Uterus (tissue), 4 donors: ENCODE measurements around the gene EFHD1. TPM values are rescaled to one million over a fixed set of nuclear protein-coding genes. Genes with fewer than 3 reads are reported as not detected.

Source experiments
- DNase-seq, 2 donors: peaks; one replicate each; pipeline ENCODE4 v3.0.0-alpha.2; 2019 to 2020
- H3K27ac ChIP-seq, 2 donors: fragments of 200-600 bp; sonication (generic); 1 replicate in 1 of 2; 2 replicates in 1 of 2; pipeline ENCODE4 v1.5.1; 2016 to 2018
- H3K27me3 ChIP-seq, 2 donors: fragments of 200-600 bp; sonication (generic); one replicate each; pipeline ENCODE4 v1.5.1; 2018 to 2019; ENCODE audit warnings: control low read depth in 1 of 2
- H3K36me3 ChIP-seq, 2 donors: fragments of 200-600 bp; sonication (generic); one replicate each; pipeline ENCODE4 v1.5.1; 2019; ENCODE audit warnings: control low read depth in 1 of 2
- H3K4me1 ChIP-seq, 2 donors: fragments of 200-600 bp; sonication (generic); one replicate each; pipeline ENCODE4 v1.5.1; 2018 to 2019; ENCODE audit warnings: control low read depth in 1 of 2
- H3K4me3 ChIP-seq, 2 donors: fragments of 200-600 bp; sonication (generic); 1 replicate in 1 of 2; 2 replicates in 1 of 2; pipeline ENCODE4 v1.5.1; 2018 to 2019; ENCODE audit warnings: mild to moderate bottlenecking in 1 of 2
- H3K9me3 ChIP-seq, 2 donors: fragments of 200-600 bp; sonication (generic); one replicate each; pipeline ENCODE4 v1.5.1; 2019; ENCODE audit warnings: control low read depth in 1 of 2
- CTCF ChIP-seq, 4 experiments: fragments of 200-600 bp in 2 of 4; fragments of 450-650 bp in 2 of 4; sonication (generic) in 2 of 4; IDR thresholded peaks; one replicate each; pipeline ENCODE4 v1.5.1; 2016 to 2019; ENCODE audit warnings: antibody characterized with exemption in 4 of 4, mild to moderate bottlenecking in 2 of 4, moderate library complexity in 1 of 4
- POLR2A ChIP-seq, 2 donors: fragments of 450-650 bp; IDR thresholded peaks; one replicate each; pipeline ENCODE4 v1.6.1; 2016; ENCODE audit warnings: antibody characterized with exemption in 2 of 2, mild to moderate bottlenecking in 1 of 2, moderate library complexity in 1 of 2
- intact Hi-C: fragments of 100-400 bp; cut with DNase I; formaldehyde crosslinking; loops from one replicate; pipeline ENCODE4 v1.15.1; 2023; ENCODE audit warnings: low total_unique reads
- small RNA-seq: library from RNA; depleted of rRNA; stranded (forward); fragments of <200 nt; gene quantifications from one replicate; pipeline ENCODE3, GENCODE V24; 2016
- total RNA-seq, 4 donors: library from RNA; depleted of rRNA in 3 of 4; stranded (reverse); fragments of >200 nt in 3 of 4; gene quantifications; one replicate each; pipeline versions ENCODE4 v1.1.0 to v1.2.4, GENCODE V29; 2014 to 2023
- donor health status: DM: yes; HTN: yes; CAD: no.

Gene EFHD1
- total RNA-seq, 4 donors from 2014 or later = 8.5 to 102 (median 38.1) TPM

DNA sequence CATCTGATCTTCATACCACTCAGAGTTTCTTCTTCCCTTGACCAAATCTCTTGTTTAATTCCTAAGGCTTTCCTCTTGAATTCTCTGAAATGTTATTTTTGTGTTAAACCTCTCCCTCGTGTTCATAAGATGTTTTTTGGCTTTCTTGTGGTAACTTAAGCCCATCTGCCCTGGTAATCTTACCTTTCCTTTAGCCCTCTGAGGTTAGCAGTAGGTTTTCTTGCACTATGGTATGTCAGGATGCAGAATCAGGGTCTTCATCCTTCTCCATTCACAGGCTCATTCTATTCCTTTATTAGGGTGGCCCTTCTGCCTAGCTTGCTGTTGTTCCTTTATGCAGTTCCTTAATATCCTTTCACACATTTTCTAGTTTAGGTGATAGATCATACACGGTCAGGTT, 87.9 kb downstream of the EFHD1 start:
- TF ChIP-seq POLR2A (IDR thresholded peaks at IDR 0.05) = no peak
- no peak for TF ChIP-seq CTCF (IDR thresholded peaks at IDR 0.05)
- intact Hi-C loops = no loop called here
- no peak overlapping the region for H3K27ac ChIP-seq
- no peaks in the 10 kb centered on the region for H3K27me3 ChIP-seq
- no peaks in the 10 kb centered on the region for H3K36me3 ChIP-seq
- H3K9me3 ChIP-seq = no peaks in the 10 kb centered on the region
- no peaks in the 10 kb centered on the region for H3K4me1 ChIP-seq
- DNase-seq = no peak
- H3K4me3 ChIP-seq = no peak overlapping the region

DNA sequence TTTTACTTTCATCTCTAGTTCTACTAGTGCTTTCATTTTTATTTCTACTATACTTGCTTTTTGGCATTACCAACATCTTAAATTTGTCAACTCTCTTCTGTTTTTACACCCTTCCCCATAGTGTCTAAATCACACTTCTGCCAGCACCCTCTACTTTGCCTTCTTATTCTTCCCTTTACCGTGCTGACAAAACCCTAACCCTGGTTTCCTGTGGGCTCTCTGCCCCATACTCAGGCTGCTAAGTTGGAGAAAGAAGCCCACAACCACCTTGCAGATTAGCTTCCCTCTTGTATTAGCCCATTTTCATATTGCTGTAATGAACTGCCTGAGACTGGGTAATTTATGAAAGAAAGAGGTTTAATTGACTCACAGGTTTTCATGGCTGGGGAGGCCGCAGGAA, 88.5 kb downstream of the EFHD1 start:
- Histone ChIP-seq H3K36me3 (no peaks in the 10 kb centered on the region), H3K27me3 (no peaks in the 10 kb centered on the region), H3K4me1 (no peaks in the 10 kb centered on the region), H3K4me3 (no peak overlapping the region), H3K9me3 (no peaks in the 10 kb centered on the region), H3K27ac (no peak overlapping the region)
- TF ChIP-seq POLR2A (IDR thresholded peaks at IDR 0.05) (no peak), CTCF (IDR thresholded peaks at IDR 0.05) (no peak)
- intact Hi-C loops = no loop called here
- DNase-seq = no peak

- no peak for DNase-seq
- no peaks in the 10 kb centered on the region for H3K27me3 ChIP-seq
- TF ChIP-seq CTCF (IDR thresholded peaks at IDR 0.05) (no peak), POLR2A (IDR thresholded peaks at IDR 0.05) (no peak)
- no peaks in the 10 kb centered on the region for H3K9me3 ChIP-seq
- intact Hi-C loops = no loop called here
- no peak overlapping the region for H3K4me3 ChIP-seq
- H3K27ac ChIP-seq = no peak overlapping the region
- no peaks in the 10 kb centered on the region for H3K4me1 ChIP-seq
- H3K36me3 ChIP-seq = no peaks in the 10 kb centered on the region
These were observed 89.6 kb downstream of the EFHD1 start for GRCh38 chr2:232723027-232723426.

- no peak overlapping the region for H3K27ac ChIP-seq
- H3K9me3 ChIP-seq = no peaks in the 10 kb centered on the region
- intact Hi-C loops = no loop called here
- no peaks in the 10 kb centered on the region for H3K36me3 ChIP-seq
- no peak for DNase-seq
- no peak for TF ChIP-seq CTCF (IDR thresholded peaks at IDR 0.05)
- TF ChIP-seq POLR2A (IDR thresholded peaks at IDR 0.05) = no peak
- no peaks in the 10 kb centered on the region for H3K27me3 ChIP-seq
- H3K4me3 ChIP-seq = no peak overlapping the region
- no peaks in the 10 kb centered on the region for H3K4me1 ChIP-seq
These were observed 95.4 kb downstream of the EFHD1 start for GRCh38 chr2:232728785-232729184.

DNA sequence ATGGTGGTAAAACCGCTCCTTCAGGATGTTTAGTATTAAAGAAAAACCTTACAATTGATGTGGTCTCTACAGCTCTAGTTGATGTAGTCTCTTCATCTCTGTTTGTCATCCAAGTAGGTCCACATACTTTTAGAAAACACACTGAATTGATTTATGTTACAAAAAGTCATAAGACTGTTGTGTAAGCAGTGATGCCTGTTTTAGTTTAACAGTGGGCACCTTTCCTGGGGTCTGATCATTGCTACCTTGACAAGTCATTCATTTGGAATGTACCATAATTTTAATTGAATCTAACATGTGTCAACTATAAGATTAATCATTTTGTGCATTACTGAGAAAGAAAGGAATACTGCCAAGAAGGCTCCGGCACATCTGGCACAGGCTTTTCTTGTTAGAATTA, 98.1 kb downstream of the EFHD1 start:
- intact Hi-C loops = no loop called here
- DNase-seq = no peak
- no peaks in the 10 kb centered on the region for H3K36me3 ChIP-seq
- peak overlapping the region in 1 of 2 donors; percentile 53 for H3K27ac ChIP-seq
- H3K9me3 ChIP-seq = no peaks in the 10 kb centered on the region
- H3K4me3 ChIP-seq = no peak overlapping the region
- H3K27me3 ChIP-seq = no peaks in the 10 kb centered on the region
- TF ChIP-seq CTCF (IDR thresholded peaks at IDR 0.05) (no peak), POLR2A (IDR thresholded peaks at IDR 0.05) (no peak)
- H3K4me1 ChIP-seq = no peaks in the 10 kb centered on the region

Small RNAs within 50 kb of the gene (small RNA-seq; reads per million reads assigned to genes)
- 0.24 reads per million for gene RN7SL359P

Other genes starting within 250 kb of the EFHD1 start
- not detected for gene ALPG, start 226.8 kb upstream of the EFHD1 start, total RNA-seq
- not detected for gene ALPI, start 177.5 kb upstream of the EFHD1 start, total RNA-seq
- 10 to 100 TPM in 1 of 4 donors, 1 to 10 TPM in 1, not detected in 2; 1.9 to 10.8 TPM for gene ECEL1, start 145.8 kb upstream of the EFHD1 start, total RNA-seq
- not detected for gene PRSS56, start 113.2 kb upstream of the EFHD1 start, total RNA-seq
- gene CHRND, start 107.4 kb upstream of the EFHD1 start, total RNA-seq = not detected
- not detected for gene CHRNG, start 93.9 kb upstream of the EFHD1 start, total RNA-seq
- 1 to 10 TPM; 4.6 to 8.5 (median 5.0) TPM for gene TIGD1, start 83.0 kb upstream of the EFHD1 start, total RNA-seq
- 100 to 1,000 TPM in 1 of 4 donors, 10 to 100 TPM in 3; 24.3 to 195 (median 56.6) TPM for gene EIF4E2, start 82.9 kb upstream of the EFHD1 start, total RNA-seq
- 100 to 1,000 TPM in 2 of 4 donors, 10 to 100 TPM in 2; 16.5 to 125 (median 97.3) TPM for gene GIGYF2, start 63.7 kb downstream of the EFHD1 start, total RNA-seq
- not detected for gene KCNJ13, start 143.0 kb downstream of the EFHD1 start, total RNA-seq
- gene SNORC, start 236.7 kb downstream of the EFHD1 start, total RNA-seq = 1 to 10 TPM in 1 of 4 donors, under 1 TPM in 1, not detected in 2; 0.35 to 2.0 TPM